ENCODE results near the gene HNRNPDL.

GRCh38 chr4:82433791-82434190 lies 3.5 kb upstream of the HNRNPDL start:
- no peak for TF ChIP-seq CTCF (IDR thresholded peaks at IDR 0.05; ENCODE audit: insufficient read depth, low read length, poor library complexity, severe bottlenecking)
- TF ChIP-seq EZH2phosphoT487 (conservative IDR thresholded peaks at IDR 0.05; ENCODE audit: low read length): no peak

All from SU-DHL-6 (cell line).